HepG2 (cell line): Measurements from ENCODE around the gene UBE2B. TPM values are rescaled to one million over a fixed set of nuclear protein-coding genes. Genes with fewer than 3 reads are reported as not detected.

Source experiments
- ATAC-seq: fragments of 200-7000 bp; cut with Tn5 transposase; 3 replicates; pipeline ENCODE4 v1.9.1; 2020; ENCODE audit warnings: mild to moderate bottlenecking, moderate library complexity
- BruUV-seq: library from RNA; stranded (reverse); fragments of 400-500 nt; replicated peaks from 2 replicates; lab custom pipeline; 2021; lab: Mats Ljungman, UMichigan
- CTCF ChIA-PET: fragments of 300-600 bp; formaldehyde crosslinking; extraction: SDS; loops from one replicate; lab custom pipeline; 2021; ENCODE audit warnings: low total read pairs, inconsistent platforms, low intra/inter-chr PET ratio; lab: Yijun Ruan, JAX
- POLR2A ChIA-PET: fragments of 350-600 bp; sonication (Branson Sonifier 250); formaldehyde crosslinking; loops from one replicate; lab custom pipeline; 2020; ENCODE audit warnings: antibody characterized with exemption, inconsistent platforms; lab: Yijun Ruan, JAX
- DNase-seq: peaks from one replicate; pipeline ENCODE4 v3.0.0-alpha.2; 2015; ENCODE audit warnings: low spot score
- FAIRE-seq: peaks from 3 replicates; lab custom pipeline; 2011; peaks lifted over from hg19 to GRCh38; lab: Jason Lieb, UNC
- H2AFZ ChIP-seq: one replicate; pipeline ENCODE4 v1.6.1; 2011; ENCODE audit warnings: low read length, inconsistent platforms
- H3K27ac ChIP-seq: fragments of 300-600 bp; 3 replicates; pipeline ENCODE4 v1.8.0; 2011; ENCODE audit warnings: mixed run types, mild to moderate bottlenecking, mixed read lengths, low read length, inconsistent platforms; ENCODE audit not compliant: insufficient read depth; ENCODE audit errors: extremely low read length
- H3K27me3 ChIP-seq, 2 experiments: fragments of 200-600 bp in 1 of 2; 2 replicates in 1 of 2; 3 replicates in 1 of 2; pipeline versions ENCODE4 v1.6.0 to v1.8.0; 2011; ENCODE audit warnings: low read length in 2 of 2, mild to moderate bottlenecking in 2 of 2, moderate library complexity in 2 of 2, inconsistent platforms in 1 of 2; ENCODE audit not compliant: insufficient read depth in 2 of 2, control insufficient read depth in 1 of 2
- H3K36me3 ChIP-seq, 2 experiments: fragments of 200-600 bp in 1 of 2; replicated peaks in 1 of 2; 2 replicates in 1 of 2; 3 replicates in 1 of 2; pipeline versions ENCODE4 v1.5.1 to v1.8.0; 2011; ENCODE audit warnings: low read length in 2 of 2, inconsistent platforms in 1 of 2; ENCODE audit not compliant: insufficient read depth in 2 of 2, control insufficient read depth in 1 of 2
- H3K4me1 ChIP-seq: 2 replicates; pipeline ENCODE4 v1.5.1; 2012; ENCODE audit warnings: low read length, inconsistent platforms; ENCODE audit not compliant: insufficient read depth
- H3K4me2 ChIP-seq: 2 replicates; pipeline ENCODE4 v1.6.0; 2011; ENCODE audit warnings: low read depth, low read length, inconsistent platforms
- H3K4me3 ChIP-seq, 3 experiments: fragments of 200-600 bp in 1 of 3; sonication (generic), shearing (Covaris generic) in 1 of 3; replicated peaks in 1 of 3; 2 replicates each; pipeline ENCODE4 v1.5.1; 2011 to 2016; ENCODE audit warnings: low read length in 3 of 3, inconsistent platforms in 2 of 3, low read depth in 2 of 3, mild to moderate bottlenecking in 2 of 3, control low read depth in 1 of 3, mixed read lengths in 1 of 3; ENCODE audit not compliant: insufficient read depth in 1 of 3
- H3K79me2 ChIP-seq: one replicate; pipeline ENCODE4 v1.6.1; 2011; ENCODE audit warnings: low read length, inconsistent platforms; ENCODE audit not compliant: insufficient read depth
- H3K9ac ChIP-seq: 2 replicates; pipeline ENCODE4 v1.6.0; 2011; ENCODE audit warnings: mild to moderate bottlenecking, low read depth, low read length, inconsistent platforms; ENCODE audit not compliant: insufficient read depth
- H3K9me3 ChIP-seq: 2 replicates; pipeline ENCODE4 v1.5.1; 2012; ENCODE audit warnings: mild to moderate bottlenecking, low read length
- H4K20me1 ChIP-seq: 2 replicates; pipeline ENCODE4 v1.6.0; 2011; ENCODE audit warnings: inconsistent platforms, mild to moderate bottlenecking, low read length, moderate library complexity; ENCODE audit not compliant: insufficient read depth
- ATM ChIP-seq: fragments of 450-650 bp; IDR thresholded peaks from 2 replicates; pipeline ENCODE4 v1.7.1; 2017; ENCODE audit warnings: mild to moderate bottlenecking, borderline replicate concordance
- ISL2 ChIP-seq: sonication (generic); formaldehyde crosslinking; IDR thresholded peaks from 2 replicates; pipeline ENCODE4 v1.5.0; 2020; ENCODE audit warnings: missing genetic modification reagents
- MBD4 ChIP-seq: IDR thresholded peaks from 2 replicates; pipeline ENCODE4 v1.6.1; 2012; ENCODE audit warnings: low read length, inconsistent platforms, borderline replicate concordance
- MIER2 ChIP-seq: IDR thresholded peaks from 2 replicates; pipeline ENCODE4 v1.6.1; 2016; ENCODE audit warnings: missing biosample characterization, missing genetic modification reagents
- MIXL1 ChIP-seq: IDR thresholded peaks from 2 replicates; pipeline ENCODE4 v1.6.1; 2016
- RELA ChIP-seq: sonication (generic); formaldehyde crosslinking; IDR thresholded peaks from 2 replicates; pipeline ENCODE4 v1.4.0; 2020; ENCODE audit warnings: missing genetic modification reagents
- TARDBP ChIP-seq: sonication (generic); formaldehyde crosslinking; IDR thresholded peaks from 2 replicates; pipeline ENCODE4 v1.8.0; 2022; ENCODE audit warnings: mild to moderate bottlenecking, missing genetic modification reagents
- ZNF343 ChIP-seq: sonication (generic); formaldehyde crosslinking; IDR thresholded peaks from 2 replicates; pipeline ENCODE4 v1.4.0; 2020; ENCODE audit warnings: mild to moderate bottlenecking, missing genetic modification reagents
- ZNF501 ChIP-seq: sonication (generic); formaldehyde crosslinking; IDR thresholded peaks from 2 replicates; pipeline ENCODE4 v1.5.1; 2020; ENCODE audit warnings: mild to moderate bottlenecking, moderate library complexity, missing genetic modification reagents
- ZNF543 ChIP-seq: sonication (generic); formaldehyde crosslinking; IDR thresholded peaks from 2 replicates; pipeline ENCODE4 v1.4.0; 2020; ENCODE audit warnings: mild to moderate bottlenecking, missing genetic modification reagents
- ZNF607 ChIP-seq: sonication (generic); formaldehyde crosslinking; IDR thresholded peaks from 2 replicates; pipeline ENCODE4 v1.5.1; 2020; ENCODE audit warnings: missing genetic modification reagents, mild to moderate bottlenecking, borderline replicate concordance
- WGBS: methylation state at CpG from one replicate; pipeline ENCODE4 v1.1.6; 2017; ENCODE audit warnings: low lambda C conversion rate; 5-methylcytosine and 5-hydroxymethylcytosine counted together
- in situ Hi-C: cut with HindIII; loops from 2 replicates; pipeline ENCODE4 v1.10.0; 2017; ENCODE audit warnings: low pct_unique_long_range_greater_than_20kb; ENCODE audit not compliant: extremely low pct_ligation_motif_present
- intact Hi-C: fragments of 100-400 bp; cut with micrococcal nuclease; formaldehyde crosslinking; loops from one replicate; pipeline ENCODE4 v1.10.0; 2022; ENCODE audit not compliant: unreplicated experiment
- polyA plus RNA-seq, 8 experiments: library from polyadenylated mRNA; depleted of rRNA in 3 of 8; stranded (reverse) in 7 of 8; unstranded in 1 of 8; fragments of >200 nt; fragmentation: Illumina TruSeq in 4 of 8; extraction: Trizol in 4 of 8; gene quantifications; 2 replicates each; pipeline versions ENCODE4 v1.2.1 to v1.2.3, GENCODE V29; 2011 to 2016; ENCODE audit warnings: low read depth in 4 of 8, missing spikeins in 1 of 8, mixed read lengths in 1 of 8; ENCODE audit not compliant: insufficient read depth in 1 of 8
- total RNA-seq, 5 experiments: library from RNA; depleted of rRNA; stranded (reverse); fragments of >200 nt; fragmentation: Illumina TruSeq; extraction: Trizol; gene quantifications; 2 replicates each; pipeline ENCODE4 v1.2.3, GENCODE V29; 2016; ENCODE audit warnings: low read depth in 1 of 5
- TF ChIP-seq, protein P1 (sequence below): sonication (generic); formaldehyde crosslinking; conservative IDR thresholded peaks from 2 replicates; pipeline ENCODE4 v1.8.0; 2022; ENCODE audit warnings: missing genetic modification reagents
- TF ChIP-seq, protein P2 (sequence below): sonication (generic); formaldehyde crosslinking; IDR thresholded peaks from 2 replicates; pipeline ENCODE4 v1.5.0; 2020; ENCODE audit warnings: mild to moderate bottlenecking, missing genetic modification reagents
- TF ChIP-seq, protein P3 (sequence below): sonication (generic); formaldehyde crosslinking; IDR thresholded peaks from 2 replicates; pipeline ENCODE4 v1.4.0; 2020; ENCODE audit warnings: missing genetic modification reagents

Gene UBE2B
- total and polyA plus RNA-seq, 2 of the 13 experiments (the other 11 are each of a cell fraction or from before 2014, with no cell fraction given): 25.2 to 56.0 TPM

DNA sequence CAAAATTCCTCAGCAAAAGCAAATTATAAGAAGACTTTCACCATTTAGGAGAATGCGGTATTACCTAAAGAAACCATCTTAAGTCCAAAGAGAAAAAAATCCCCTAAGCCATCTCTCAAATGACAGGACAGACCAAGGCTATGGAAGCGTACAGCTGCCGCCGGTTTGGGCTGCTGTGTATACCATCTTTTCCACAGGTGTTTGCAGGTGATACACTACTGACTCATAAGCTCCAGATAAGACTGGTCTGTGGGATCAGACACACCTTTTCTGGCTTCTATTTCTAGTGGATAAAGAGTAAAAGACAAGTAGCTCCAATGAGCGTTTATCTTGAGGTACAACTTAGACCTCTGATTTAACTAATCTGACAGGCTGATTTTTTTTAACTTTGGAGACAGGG, 32.6 kb downstream of the UBE2B start:
- BruUV-seq: no TSS peak
- Histone ChIP-seq H3K27ac (no peak overlapping the region), H3K9ac (no peak overlapping the region), H4K20me1 (no peaks in the 10 kb centered on the region), H3K9me3 (no peaks in the 10 kb centered on the region), H3K4me3 (no peak overlapping the region), H3K27me3 (no peaks in the 10 kb centered on the region), H3K36me3 (peaks cover 1 to 10% of the 10 kb centered on the region in 2 experiments; a peak in 2 of 5 replicates), H3K4me1 (peaks cover 2% of the 10 kb centered on the region; the same call in 1 of the 2 replicates), H3K4me2 (no peak overlapping the region), H2AFZ (no peak overlapping the region), H3K79me2 (peaks cover 2% of the 10 kb centered on the region)
- TF ChIP-seq ZNF501 (CRISPR knock-in tag) (no peak), MIER2 (CRISPR knock-in tag) (no peak), RELA (no peak), ATM (no peak), ISL2 (CRISPR knock-in tag) (no peak), ZNF343 (CRISPR knock-in tag) (no peak)
- POLR2A ChIA-PET: no interaction called here
- CTCF ChIA-PET: no interaction called here
- 95% methylated on average over 5 of the region's 5 CpGs for WGBS
- in situ Hi-C loops (no loop called here), intact Hi-C loops (no loop called here)
- FAIRE-seq (no peak), ATAC-seq (no peak), DNase-seq (no peak)

DNA sequence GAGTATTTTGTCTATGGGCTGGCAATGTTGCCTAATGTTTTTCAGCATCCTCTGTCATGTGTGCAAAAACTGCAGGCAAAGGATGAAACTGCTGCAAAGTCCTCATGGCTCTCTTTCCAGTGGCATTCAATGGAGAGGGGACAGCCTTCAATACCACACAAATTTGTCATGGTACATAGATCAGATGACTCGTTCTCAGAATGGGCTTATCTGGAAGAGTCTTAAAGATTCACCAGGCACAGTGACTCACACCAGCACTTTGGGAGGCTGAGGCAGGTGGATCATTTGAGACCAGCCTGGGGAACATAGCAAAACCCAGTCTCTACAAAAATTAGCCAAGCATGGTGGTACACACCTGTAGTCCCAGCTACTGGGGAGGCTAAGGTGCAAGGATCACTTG, 35.0 kb downstream of the UBE2B start:
- intact Hi-C loops: no loop called here
- POLR2A ChIA-PET: interaction anchor here (1.4 kb wide), 1 partner anchor 61 kb away, joined by 3 read pairs; no protein-coding TSS in a partner anchor
- CTCF ChIA-PET: no interaction called here
- in situ Hi-C loops: no loop called here
- Histone ChIP-seq H2AFZ (no peak overlapping the region), H3K9ac (no peak overlapping the region), H3K27ac (no peak overlapping the region), H3K27me3 (no peaks in the 10 kb centered on the region; a peak in 1 of 5 replicates), H4K20me1 (no peaks in the 10 kb centered on the region), H3K4me2 (no peak overlapping the region), H3K4me1 (peaks cover 21% of the 10 kb centered on the region), H3K9me3 (no peaks in the 10 kb centered on the region), H3K4me3 (no peak overlapping the region), H3K79me2 (peaks cover 24% of the 10 kb centered on the region), H3K36me3 (peaks cover 1 to 9% of the 10 kb centered on the region in 2 experiments; a peak in 3 of 5 replicates)
- 71% methylated on average over 1 of the region's 1 CpG for WGBS
- no peak for DNase-seq
- FAIRE-seq: no peak
- no TSS peak for BruUV-seq
- ATAC-seq: no peak
- TF ChIP-seq, protein P1, sequence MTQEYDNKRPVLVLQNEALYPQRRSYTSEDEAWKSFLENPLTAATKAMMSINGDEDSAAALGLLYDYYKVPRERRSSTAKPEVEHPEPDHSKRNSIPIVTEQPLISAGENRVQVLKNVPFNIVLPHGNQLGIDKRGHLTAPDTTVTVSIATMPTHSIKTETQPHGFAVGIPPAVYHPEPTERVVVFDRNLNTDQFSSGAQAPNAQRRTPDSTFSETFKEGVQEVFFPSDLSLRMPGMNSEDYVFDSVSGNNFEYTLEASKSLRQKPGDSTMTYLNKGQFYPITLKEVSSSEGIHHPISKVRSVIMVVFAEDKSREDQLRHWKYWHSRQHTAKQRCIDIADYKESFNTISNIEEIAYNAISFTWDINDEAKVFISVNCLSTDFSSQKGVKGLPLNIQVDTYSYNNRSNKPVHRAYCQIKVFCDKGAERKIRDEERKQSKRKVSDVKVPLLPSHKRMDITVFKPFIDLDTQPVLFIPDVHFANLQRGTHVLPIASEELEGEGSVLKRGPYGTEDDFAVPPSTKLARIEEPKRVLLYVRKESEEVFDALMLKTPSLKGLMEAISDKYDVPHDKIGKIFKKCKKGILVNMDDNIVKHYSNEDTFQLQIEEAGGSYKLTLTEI (CRISPR knock-in tag): no peak
- TF ChIP-seq, protein P2, sequence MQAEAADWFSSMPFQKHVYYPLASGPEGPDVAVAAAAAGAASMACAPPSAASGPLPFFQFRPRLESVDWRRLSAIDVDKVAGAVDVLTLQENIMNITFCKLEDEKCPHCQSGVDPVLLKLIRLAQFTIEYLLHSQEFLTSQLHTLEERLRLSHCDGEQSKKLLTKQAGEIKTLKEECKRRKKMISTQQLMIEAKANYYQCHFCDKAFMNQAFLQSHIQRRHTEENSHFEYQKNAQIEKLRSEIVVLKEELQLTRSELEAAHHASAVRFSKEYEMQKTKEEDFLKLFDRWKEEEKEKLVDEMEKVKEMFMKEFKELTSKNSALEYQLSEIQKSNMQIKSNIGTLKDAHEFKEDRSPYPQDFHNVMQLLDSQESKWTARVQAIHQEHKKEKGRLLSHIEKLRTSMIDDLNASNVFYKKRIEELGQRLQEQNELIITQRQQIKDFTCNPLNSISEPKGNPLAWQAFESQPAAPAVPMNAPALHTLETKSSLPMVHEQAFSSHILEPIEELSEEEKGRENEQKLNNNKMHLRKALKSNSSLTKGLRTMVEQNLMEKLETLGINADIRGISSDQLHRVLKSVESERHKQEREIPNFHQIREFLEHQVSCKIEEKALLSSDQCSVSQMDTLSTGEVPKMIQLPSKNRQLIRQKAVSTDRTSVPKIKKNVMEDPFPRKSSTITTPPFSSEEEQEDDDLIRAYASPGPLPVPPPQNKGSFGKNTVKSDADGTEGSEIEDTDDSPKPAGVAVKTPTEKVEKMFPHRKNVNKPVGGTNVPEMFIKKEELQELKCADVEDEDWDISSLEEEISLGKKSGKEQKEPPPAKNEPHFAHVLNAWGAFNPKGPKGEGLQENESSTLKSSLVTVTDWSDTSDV: no peak
- no peak for TF ChIP-seq MIXL1 (CRISPR knock-in tag)
- no peak for TF ChIP-seq ZNF607
- no peak for TF ChIP-seq TARDBP (CRISPR knock-in tag)
- TF ChIP-seq, protein P3, sequence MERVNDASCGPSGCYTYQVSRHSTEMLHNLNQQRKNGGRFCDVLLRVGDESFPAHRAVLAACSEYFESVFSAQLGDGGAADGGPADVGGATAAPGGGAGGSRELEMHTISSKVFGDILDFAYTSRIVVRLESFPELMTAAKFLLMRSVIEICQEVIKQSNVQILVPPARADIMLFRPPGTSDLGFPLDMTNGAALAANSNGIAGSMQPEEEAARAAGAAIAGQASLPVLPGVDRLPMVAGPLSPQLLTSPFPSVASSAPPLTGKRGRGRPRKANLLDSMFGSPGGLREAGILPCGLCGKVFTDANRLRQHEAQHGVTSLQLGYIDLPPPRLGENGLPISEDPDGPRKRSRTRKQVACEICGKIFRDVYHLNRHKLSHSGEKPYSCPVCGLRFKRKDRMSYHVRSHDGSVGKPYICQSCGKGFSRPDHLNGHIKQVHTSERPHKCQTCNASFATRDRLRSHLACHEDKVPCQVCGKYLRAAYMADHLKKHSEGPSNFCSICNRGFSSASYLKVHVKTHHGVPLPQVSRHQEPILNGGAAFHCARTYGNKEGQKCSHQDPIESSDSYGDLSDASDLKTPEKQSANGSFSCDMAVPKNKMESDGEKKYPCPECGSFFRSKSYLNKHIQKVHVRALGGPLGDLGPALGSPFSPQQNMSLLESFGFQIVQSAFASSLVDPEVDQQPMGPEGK (CRISPR knock-in tag): no peak
- TF ChIP-seq MBD4: no peak
- no peak for TF ChIP-seq ZNF543
